PC-3 (cell line): ENCODE results near the gene GNB5. TPM values are rescaled to one million over a fixed set of nuclear protein-coding genes. Genes with fewer than 3 reads are reported as not detected.

Experiments used
- ATAC-seq: fragments of 200-7000 bp; cut with Tn5 transposase; 2 replicates; pipeline ENCODE4 v1.9.1; 2020; ENCODE audit warnings: mild to moderate bottlenecking, moderate library complexity
- BruUV-seq: library from RNA; stranded (reverse); fragments of 400-500 nt; replicated peaks from 2 replicates; lab custom pipeline; 2021; lab: Mats Ljungman, UMichigan
- CTCF ChIA-PET: fragments of 300-600 bp; sonication (Branson Sonifier 250); formaldehyde crosslinking; loops from one replicate; lab custom pipeline; 2022; ENCODE audit warnings: antibody characterized with exemption; lab: Charles Lee
- POLR2A ChIA-PET: fragments of 300-600 bp; sonication (Branson Sonifier 250); formaldehyde crosslinking; loops from one replicate; lab custom pipeline; 2022; ENCODE audit warnings: antibody characterized with exemption; ENCODE audit not compliant: unreplicated experiment; lab: Charles Lee
- DNase-seq: peaks from one replicate; pipeline ENCODE4 v3.0.0-alpha.2; 2015
- H2AFZ ChIP-seq: fragments of 300-600 bp; sonication (generic); 2 replicates; pipeline ENCODE4 v1.6.0; 2016; ENCODE audit warnings: antibody characterized with exemption, low read length
- H3F3A ChIP-seq: fragments of 300-600 bp; sonication (generic); one replicate; pipeline ENCODE4 v1.6.0; 2017; ENCODE audit warnings: antibody characterized with exemption, low read length, control low read depth, mild to moderate bottlenecking; ENCODE audit not compliant: unreplicated experiment
- H3K27ac ChIP-seq: fragments of 300-600 bp; sonication (generic); 2 replicates; pipeline ENCODE4 v1.5.1; 2016; ENCODE audit warnings: mild to moderate bottlenecking, low read length
- H3K27me3 ChIP-seq: fragments of 300-600 bp; sonication (generic); 2 replicates; pipeline ENCODE4 v1.6.1; 2016; ENCODE audit warnings: low read length, mixed read lengths
- H3K36me3 ChIP-seq: fragments of 300-600 bp; sonication (generic); 2 replicates; pipeline ENCODE4 v1.6.1; 2016; ENCODE audit warnings: low read depth, mixed run types, low read length, mixed read lengths
- H3K4me1 ChIP-seq: fragments of 300-600 bp; sonication (generic); 2 replicates; pipeline ENCODE4 v1.5.1; 2016; ENCODE audit warnings: low read length; ENCODE audit not compliant: insufficient read depth
- H3K4me2 ChIP-seq: fragments of 300-600 bp; sonication (generic); 2 replicates; pipeline ENCODE4 v1.6.0; 2016; ENCODE audit warnings: low read length
- H3K4me3 ChIP-seq: fragments of 300-600 bp; sonication (generic); 2 replicates; pipeline ENCODE4 v1.5.1; 2016; ENCODE audit warnings: mild to moderate bottlenecking, low read length, mixed read lengths
- H3K79me2 ChIP-seq: fragments of 300-600 bp; sonication (generic); 2 replicates; pipeline ENCODE4 v1.6.1; 2017; ENCODE audit warnings: low read length, mixed read lengths
- H3K9ac ChIP-seq: fragments of 300-600 bp; sonication (generic); 2 replicates; pipeline ENCODE4 v1.6.0; 2016; ENCODE audit warnings: mild to moderate bottlenecking, low read length
- H3K9me2 ChIP-seq: fragments of 300-600 bp; sonication (generic); replicated peaks from 2 replicates; pipeline ENCODE4 v1.6.1; 2016; ENCODE audit warnings: mixed run types, low read length, mixed read lengths
- H3K9me3 ChIP-seq: fragments of 300-600 bp; sonication (generic); 2 replicates; pipeline ENCODE4 v1.6.1; 2016; ENCODE audit warnings: low read length, mixed read lengths
- H4K20me1 ChIP-seq: fragments of 300-600 bp; sonication (generic); 2 replicates; pipeline ENCODE4 v1.6.1; 2016; ENCODE audit warnings: low read length, mixed read lengths
- CTCF ChIP-seq: fragments of 300-600 bp; sonication (generic); conservative IDR thresholded peaks from 2 replicates; pipeline ENCODE4 v1.5.1; 2017; ENCODE audit warnings: antibody characterized with exemption, low read depth, mild to moderate bottlenecking, low read length
- EZH2 ChIP-seq: fragments of 300-600 bp; sonication (generic); IDR thresholded peaks from one replicate; pipeline ENCODE4 v1.6.1; 2017; ENCODE audit warnings: antibody characterized with exemption, mild to moderate bottlenecking, low read length; ENCODE audit not compliant: unreplicated experiment
- EZH2phosphoT487 ChIP-seq: fragments of 300-600 bp; sonication (generic); IDR thresholded peaks from 2 replicates; pipeline ENCODE4 v1.6.1; 2018; ENCODE audit warnings: mild to moderate bottlenecking, antibody characterized with exemption, low read length, borderline replicate concordance
- intact Hi-C: fragments of 100-400 bp; cut with micrococcal nuclease; formaldehyde crosslinking; loops from 2 replicates; pipeline ENCODE4 v1.9.0; 2023
- total RNA-seq: library from RNA; depleted of rRNA; stranded (reverse); fragments of >200 nt; gene quantifications from 2 replicates; pipeline ENCODE4 v1.2.3, GENCODE V29; 2014

GNB5 gene
- total RNA-seq, 1 experiment from 2014 or later, result 49.3 TPM

DNA sequence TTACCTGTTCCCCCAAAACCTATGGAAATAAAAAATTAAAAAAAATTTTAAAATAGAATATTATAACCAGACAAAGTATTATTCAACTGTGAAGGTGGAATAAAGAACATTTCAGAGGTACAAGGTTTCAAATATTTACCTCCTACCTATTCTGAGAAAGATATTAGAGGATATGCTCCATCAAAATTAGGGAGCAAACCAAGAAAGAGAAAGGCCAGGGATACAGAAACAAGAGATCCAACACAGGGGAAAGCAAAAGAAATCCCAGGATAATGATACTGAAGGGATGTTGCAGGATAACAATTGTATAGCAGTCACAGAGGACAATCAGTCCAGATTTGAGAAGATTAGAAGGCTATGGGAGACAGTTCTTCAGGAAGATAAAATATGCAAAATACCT lies 101.0 kb downstream of the GNB5 start:
- peaks cover 27% of the 10 kb centered on the region for H3K4me1 ChIP-seq
- no peak for ATAC-seq
- no peak overlapping the region for H3K9ac ChIP-seq
- ChIA-PET CTCF (interaction anchor here (0.5 kb wide), 1 partner anchor 89 kb away, joined by 3 read pairs; no protein-coding TSS in a partner anchor), POLR2A (no interaction called here)
- intact Hi-C loops, result loop anchor here (5.0 kb wide), 1 partner anchor 108 kb away; no protein-coding TSS in a partner anchor
- H3K79me2 ChIP-seq, result no peaks in the 10 kb centered on the region
- no peak overlapping the region for H3K27ac ChIP-seq
- no peaks in the 10 kb centered on the region for H3K9me3 ChIP-seq
- H4K20me1 ChIP-seq, result no peaks in the 10 kb centered on the region
- no peak overlapping the region for H2AFZ ChIP-seq
- no peaks in the 10 kb centered on the region for H3F3A ChIP-seq
- H3K4me3 ChIP-seq, result no peak overlapping the region
- TF ChIP-seq EZH2, result no peak
- TF ChIP-seq EZH2phosphoT487, result no peak
- TF ChIP-seq CTCF, result no peak
- H3K9me2 ChIP-seq, result no peaks in the 10 kb centered on the region
- no peak for DNase-seq
- no TSS peak for BruUV-seq
- H3K4me2 ChIP-seq, result no peak overlapping the region
- no peaks in the 10 kb centered on the region for H3K27me3 ChIP-seq
- no peaks in the 10 kb centered on the region; the same call in 1 of the 2 replicates for H3K36me3 ChIP-seq

DNA sequence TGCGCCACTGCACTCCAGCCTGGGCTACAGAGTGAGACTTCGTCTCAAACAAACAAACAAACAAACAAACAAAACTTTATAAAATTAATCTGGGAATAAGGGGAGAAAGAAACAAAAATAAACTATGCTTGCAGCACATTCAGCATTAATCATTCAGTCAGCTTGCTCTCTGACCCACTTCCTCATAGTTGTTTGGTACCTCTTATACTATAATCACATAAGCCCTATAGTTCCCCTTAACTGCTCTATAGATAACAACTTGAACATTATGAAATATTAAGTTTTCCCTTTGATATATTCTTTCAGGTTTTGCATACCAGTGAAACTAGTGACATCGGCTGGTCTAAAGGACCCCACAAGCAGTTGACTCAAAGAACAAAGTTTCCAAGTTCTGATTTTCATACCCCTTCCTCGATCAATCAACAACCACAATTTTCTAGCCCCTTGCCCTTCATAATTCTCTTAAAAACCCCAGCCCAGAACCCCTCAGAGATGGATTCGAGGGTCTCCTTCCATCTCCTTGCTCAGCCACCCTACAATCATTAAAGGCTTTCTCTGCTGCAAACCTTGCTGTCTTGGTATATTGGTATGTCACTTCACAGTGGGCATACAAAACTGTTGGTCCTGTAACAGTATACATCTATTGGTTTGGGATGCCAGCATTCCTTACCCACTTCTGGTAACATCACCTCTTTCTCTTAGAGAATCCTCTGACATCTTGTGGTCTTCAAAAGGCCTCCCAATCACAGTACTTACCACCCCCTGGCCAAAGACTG lies 105.0 kb downstream of the GNB5 start:
- Histone ChIP-seq H3K36me3 (no peaks in the 10 kb centered on the region; the same call in 1 of the 2 replicates), H3K4me3 (no peak overlapping the region), H3K27ac (no peak overlapping the region), H4K20me1 (no peaks in the 10 kb centered on the region), H3K4me2 (no peak overlapping the region), H3K4me1 (no peaks in the 10 kb centered on the region), H2AFZ (no peak overlapping the region), H3F3A (no peaks in the 10 kb centered on the region), H3K9me3 (no peaks in the 10 kb centered on the region), H3K79me2 (no peaks in the 10 kb centered on the region), H3K9me2 (no peaks in the 10 kb centered on the region), H3K27me3 (no peaks in the 10 kb centered on the region), H3K9ac (no peak overlapping the region)
- POLR2A ChIA-PET, result no interaction called here
- TF ChIP-seq EZH2phosphoT487 (no peak), CTCF (no peak), EZH2 (no peak)
- DNase-seq (no peak), ATAC-seq (no peak)
- intact Hi-C loops, result no loop called here
- no TSS peak for BruUV-seq
- CTCF ChIA-PET, result no interaction called here

DNA sequence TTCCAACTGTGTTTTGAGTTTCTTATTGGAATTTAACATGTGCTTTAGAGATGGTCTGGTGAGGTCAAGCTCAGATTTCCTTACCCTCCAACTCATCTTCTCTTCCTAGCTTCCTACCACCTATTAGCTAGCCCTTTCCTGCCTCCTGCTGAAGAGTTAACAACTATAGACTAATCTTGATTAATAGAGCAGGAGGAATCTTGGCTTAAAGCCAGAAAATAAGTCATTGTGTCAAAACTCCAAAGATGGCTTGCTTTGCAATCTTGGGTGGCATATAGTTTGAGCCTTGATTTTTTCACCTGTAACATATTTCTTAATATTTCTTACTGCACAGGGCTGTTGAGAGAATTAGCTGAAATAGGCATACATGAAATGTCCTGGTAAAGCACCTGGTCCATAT lies 105.9 kb downstream of the GNB5 start:
- Histone ChIP-seq H3K4me3 (no peak overlapping the region), H3K79me2 (no peaks in the 10 kb centered on the region), H3K27ac (no peak overlapping the region), H3F3A (no peaks in the 10 kb centered on the region), H3K4me1 (peaks cover 2% of the 10 kb centered on the region; the same call in 1 of the 2 replicates), H2AFZ (no peak overlapping the region), H3K9ac (no peak overlapping the region), H3K27me3 (no peaks in the 10 kb centered on the region), H3K9me3 (no peaks in the 10 kb centered on the region), H3K9me2 (no peaks in the 10 kb centered on the region), H3K36me3 (no peaks in the 10 kb centered on the region; the same call in 1 of the 2 replicates), H4K20me1 (no peaks in the 10 kb centered on the region), H3K4me2 (no peak overlapping the region)
- no peak for DNase-seq
- no peak for ATAC-seq
- intact Hi-C loops, result no loop called here
- ChIA-PET POLR2A (no interaction called here), CTCF (no interaction called here)
- no TSS peak for BruUV-seq
- no peak for TF ChIP-seq CTCF
- no peak for TF ChIP-seq EZH2
- no peak for TF ChIP-seq EZH2phosphoT487
